HEK293 (cell line): ENCODE results near the gene B9D1.

Experiments
- CTCF ChIA-PET: fragments of 350-600 bp; formaldehyde crosslinking; extraction: SDS; loops from one replicate; lab custom pipeline; 2021; ENCODE audit warnings: antibody characterized with exemption; lab: Yijun Ruan, JAX
- POLR2A ChIA-PET: fragments of 300-600 bp; formaldehyde crosslinking; extraction: SDS; loops from one replicate; lab custom pipeline; 2020; ENCODE audit warnings: antibody characterized with exemption, inconsistent platforms; lab: Yijun Ruan, JAX
- H3K27ac ChIP-seq: fragments of 200-500 bp; sonication (Bioruptor generic); 2 replicates; pipeline ENCODE4 v1.5.1; 2014; ENCODE audit warnings: low read depth, low read length, control low read depth, inconsistent platforms; ENCODE audit errors: extremely low read depth
- H3K36me3 ChIP-seq, 2 experiments: fragments of 200-500 bp in 1 of 2; sonication (Bioruptor generic) in 1 of 2; 1 replicate in 1 of 2; 2 replicates in 1 of 2; pipeline ENCODE4 v1.5.1; 2014 to 2017; ENCODE audit warnings: inconsistent platforms in 2 of 2, low read length in 2 of 2; ENCODE audit not compliant: control insufficient read depth in 2 of 2, insufficient read depth in 1 of 2
- H3K4me1 ChIP-seq: fragments of 200-500 bp; sonication (Bioruptor generic); 2 replicates; pipeline ENCODE4 v1.5.1; 2014; ENCODE audit warnings: mild to moderate bottlenecking, low read length, inconsistent platforms; ENCODE audit not compliant: control insufficient read depth, insufficient read depth
- H3K4me3 ChIP-seq: 2 replicates; pipeline ENCODE4 v1.5.1; 2011; ENCODE audit warnings: low read depth, mild to moderate bottlenecking, control low read depth, low read length, moderate library complexity
- H3K9me3 ChIP-seq: fragments of 200-500 bp; sonication (Bioruptor generic); 2 replicates; pipeline ENCODE4 v1.5.1; 2014; ENCODE audit warnings: low read depth, low read length, inconsistent platforms; ENCODE audit not compliant: control insufficient read depth, insufficient read depth
- BCL11A ChIP-seq: fragments of 450-650 bp; formaldehyde crosslinking; IDR thresholded peaks from 2 replicates; pipeline ENCODE4 v1.5.1; 2016; ENCODE audit warnings: low read depth, missing biosample characterization, missing genetic modification characterization
- GLIS2 ChIP-seq: fragments of 450-650 bp; formaldehyde crosslinking; IDR thresholded peaks from 2 replicates; pipeline ENCODE4 v1.5.1; 2016; ENCODE audit warnings: missing biosample characterization, missing genetic modification characterization
- PRDM1 ChIP-seq: fragments of 450-650 bp; formaldehyde crosslinking; IDR thresholded peaks from 2 replicates; pipeline ENCODE4; 2016; ENCODE audit warnings: missing biosample characterization, missing genetic modification characterization
- YY1 ChIP-seq: fragments of 450-650 bp; formaldehyde crosslinking; IDR thresholded peaks from 2 replicates; pipeline ENCODE4 v1.5.1; 2018; ENCODE audit warnings: missing biosample characterization, missing genetic modification characterization
- ZFP41 ChIP-seq: fragments of 450-650 bp; formaldehyde crosslinking; IDR thresholded peaks from 2 replicates; pipeline ENCODE4 v1.5.1; 2016; ENCODE audit warnings: missing biosample characterization, missing genetic modification characterization, borderline replicate concordance
- ZNF114 ChIP-seq: fragments of 450-650 bp; formaldehyde crosslinking; IDR thresholded peaks from 2 replicates; pipeline ENCODE4 v1.5.0; 2017; ENCODE audit warnings: missing biosample characterization, missing genetic modification characterization
- ZNF146 ChIP-seq: fragments of 450-650 bp; formaldehyde crosslinking; IDR thresholded peaks from 2 replicates; pipeline ENCODE4 v1.5.1; 2016; ENCODE audit warnings: missing biosample characterization, missing genetic modification characterization
- ZNF169 ChIP-seq: fragments of 450-650 bp; formaldehyde crosslinking; IDR thresholded peaks from 2 replicates; pipeline ENCODE4 v1.5.1; 2016; ENCODE audit warnings: missing biosample characterization, missing genetic modification characterization
- ZNF311 ChIP-seq: fragments of 450-650 bp; formaldehyde crosslinking; IDR thresholded peaks from 2 replicates; pipeline ENCODE4 v1.5.1; 2017; ENCODE audit warnings: missing biosample characterization, missing genetic modification characterization, borderline replicate concordance
- ZNF510 ChIP-seq: fragments of 450-650 bp; formaldehyde crosslinking; IDR thresholded peaks from 2 replicates; pipeline ENCODE4 v1.5.1; 2018; ENCODE audit warnings: mild to moderate bottlenecking, missing genetic modification characterization, missing biosample characterization; ENCODE audit not compliant: insufficient replicate concordance
- ZNF514 ChIP-seq: fragments of 450-650 bp; formaldehyde crosslinking; IDR thresholded peaks from 2 replicates; pipeline ENCODE4 v1.5.1; 2016; ENCODE audit warnings: missing biosample characterization, missing genetic modification characterization
- ZNF558 ChIP-seq: fragments of 450-650 bp; formaldehyde crosslinking; IDR thresholded peaks from 2 replicates; pipeline ENCODE4 v1.5.1; 2016; ENCODE audit warnings: missing biosample characterization, missing genetic modification characterization
- ZNF561 ChIP-seq: fragments of 450-650 bp; IDR thresholded peaks from 2 replicates; pipeline ENCODE4 v1.5.1; 2018; ENCODE audit warnings: missing biosample characterization, missing genetic modification characterization, borderline replicate concordance
- ZNF660 ChIP-seq: fragments of 450-650 bp; IDR thresholded peaks from 2 replicates; pipeline ENCODE4 v1.5.1; 2018; ENCODE audit warnings: missing biosample characterization, mild to moderate bottlenecking, missing genetic modification characterization
- ZNF704 ChIP-seq: fragments of 450-650 bp; formaldehyde crosslinking; IDR thresholded peaks from 2 replicates; pipeline ENCODE4 v1.5.1; 2016; ENCODE audit warnings: missing biosample characterization, missing genetic modification characterization
- TF ChIP-seq, protein P1 (sequence below): fragments of 450-650 bp; formaldehyde crosslinking; IDR thresholded peaks from 2 replicates; pipeline ENCODE4 v1.5.1; 2016; ENCODE audit warnings: missing biosample characterization, missing genetic modification characterization
- TF ChIP-seq, protein P2 (sequence below): fragments of 450-650 bp; formaldehyde crosslinking; IDR thresholded peaks from 2 replicates; pipeline ENCODE4 v1.5.1; 2016; ENCODE audit warnings: missing biosample characterization, missing genetic modification characterization
- TF ChIP-seq, protein P3 (sequence below): fragments of 450-650 bp; formaldehyde crosslinking; IDR thresholded peaks from 2 replicates; pipeline ENCODE4 v1.5.1; 2016; ENCODE audit warnings: missing biosample characterization, missing genetic modification characterization
- TF ChIP-seq, protein P4 (sequence below): fragments of 450-650 bp; formaldehyde crosslinking; IDR thresholded peaks from 2 replicates; pipeline ENCODE4 v1.5.1; 2016; ENCODE audit warnings: missing biosample characterization, missing genetic modification characterization

Gene B9D1

GRCh38 chr17:19303367-19303776 lies 59.2 kb downstream of the B9D1 start:
- ChIA-PET POLR2A (no interaction called here), CTCF (interaction anchor here (2.2 kb wide), 1 partner anchor 14 kb away, joined by 8 read pairs; no protein-coding TSS in a partner anchor)

DNA sequence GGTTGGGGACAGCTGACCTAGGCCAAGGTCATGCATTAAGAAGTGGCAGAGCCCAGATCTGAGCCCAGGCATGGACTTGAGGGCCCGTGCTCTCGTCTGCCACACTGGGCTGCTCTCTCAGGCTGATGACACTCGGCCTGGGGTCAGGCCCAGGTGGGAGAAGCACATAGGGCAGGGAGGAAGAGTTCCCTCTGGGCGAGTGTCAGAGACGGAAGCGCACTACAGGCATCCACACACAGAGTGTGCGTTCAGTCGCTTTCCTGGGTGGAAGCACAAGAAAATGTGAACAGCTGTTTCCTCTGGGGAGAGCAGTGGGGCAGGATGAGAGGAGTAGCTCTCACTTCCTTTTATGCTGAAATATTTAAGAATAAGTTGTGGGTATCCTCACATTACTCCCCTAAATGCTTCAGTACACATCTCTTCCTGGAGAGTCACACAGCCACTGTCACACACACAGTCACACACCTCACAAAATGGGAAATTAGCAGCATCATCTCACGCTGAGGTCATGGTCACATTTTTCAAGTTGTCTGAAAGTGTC lies 59.7 kb downstream of the B9D1 start:
- Histone ChIP-seq H3K36me3 (peaks cover 0 to 8% of the 10 kb centered on the region in 2 experiments; a peak in 1 of 3 replicates), H3K4me3 (no peak overlapping the region), H3K4me1 (peaks cover 9% of the 10 kb centered on the region)
- TF ChIP-seq BCL11A (tag by site-specific recombination) (no peak), ZNF146 (no peak), YY1 (tag by site-specific recombination) (no peak)
- TF ChIP-seq, protein P1, sequence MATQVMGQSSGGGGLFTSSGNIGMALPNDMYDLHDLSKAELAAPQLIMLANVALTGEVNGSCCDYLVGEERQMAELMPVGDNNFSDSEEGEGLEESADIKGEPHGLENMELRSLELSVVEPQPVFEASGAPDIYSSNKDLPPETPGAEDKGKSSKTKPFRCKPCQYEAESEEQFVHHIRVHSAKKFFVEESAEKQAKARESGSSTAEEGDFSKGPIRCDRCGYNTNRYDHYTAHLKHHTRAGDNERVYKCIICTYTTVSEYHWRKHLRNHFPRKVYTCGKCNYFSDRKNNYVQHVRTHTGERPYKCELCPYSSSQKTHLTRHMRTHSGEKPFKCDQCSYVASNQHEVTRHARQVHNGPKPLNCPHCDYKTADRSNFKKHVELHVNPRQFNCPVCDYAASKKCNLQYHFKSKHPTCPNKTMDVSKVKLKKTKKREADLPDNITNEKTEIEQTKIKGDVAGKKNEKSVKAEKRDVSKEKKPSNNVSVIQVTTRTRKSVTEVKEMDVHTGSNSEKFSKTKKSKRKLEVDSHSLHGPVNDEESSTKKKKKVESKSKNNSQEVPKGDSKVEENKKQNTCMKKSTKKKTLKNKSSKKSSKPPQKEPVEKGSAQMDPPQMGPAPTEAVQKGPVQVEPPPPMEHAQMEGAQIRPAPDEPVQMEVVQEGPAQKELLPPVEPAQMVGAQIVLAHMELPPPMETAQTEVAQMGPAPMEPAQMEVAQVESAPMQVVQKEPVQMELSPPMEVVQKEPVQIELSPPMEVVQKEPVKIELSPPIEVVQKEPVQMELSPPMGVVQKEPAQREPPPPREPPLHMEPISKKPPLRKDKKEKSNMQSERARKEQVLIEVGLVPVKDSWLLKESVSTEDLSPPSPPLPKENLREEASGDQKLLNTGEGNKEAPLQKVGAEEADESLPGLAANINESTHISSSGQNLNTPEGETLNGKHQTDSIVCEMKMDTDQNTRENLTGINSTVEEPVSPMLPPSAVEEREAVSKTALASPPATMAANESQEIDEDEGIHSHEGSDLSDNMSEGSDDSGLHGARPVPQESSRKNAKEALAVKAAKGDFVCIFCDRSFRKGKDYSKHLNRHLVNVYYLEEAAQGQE (tag by site-specific recombination) = no peak
- TF ChIP-seq, all 188 proteins: peak for 0
- ChIA-PET POLR2A (no interaction called here), CTCF (interaction anchor here (0.5 to 2.2 kb wide), 3 partner anchors 14 to 460 kb away, joined by 3 to 8 read pairs (median 6); no protein-coding TSS in a partner anchor)
- Histone ChIP-seq H3K9me3 (no peaks in the 10 kb centered on the region), H3K27ac (no peak overlapping the region)

More at GRCh38 chr17:19303367-19303776, 59.2 kb downstream of the B9D1 start:
- Histone ChIP-seq H3K4me1 (peaks cover 6% of the 10 kb centered on the region), H3K27ac (no peak overlapping the region), H3K4me3 (no peak overlapping the region), H3K36me3 (peaks cover 0 to 8% of the 10 kb centered on the region in 2 experiments; a peak in 1 of 3 replicates), H3K9me3 (no peaks in the 10 kb centered on the region)
- TF ChIP-seq, protein P2, sequence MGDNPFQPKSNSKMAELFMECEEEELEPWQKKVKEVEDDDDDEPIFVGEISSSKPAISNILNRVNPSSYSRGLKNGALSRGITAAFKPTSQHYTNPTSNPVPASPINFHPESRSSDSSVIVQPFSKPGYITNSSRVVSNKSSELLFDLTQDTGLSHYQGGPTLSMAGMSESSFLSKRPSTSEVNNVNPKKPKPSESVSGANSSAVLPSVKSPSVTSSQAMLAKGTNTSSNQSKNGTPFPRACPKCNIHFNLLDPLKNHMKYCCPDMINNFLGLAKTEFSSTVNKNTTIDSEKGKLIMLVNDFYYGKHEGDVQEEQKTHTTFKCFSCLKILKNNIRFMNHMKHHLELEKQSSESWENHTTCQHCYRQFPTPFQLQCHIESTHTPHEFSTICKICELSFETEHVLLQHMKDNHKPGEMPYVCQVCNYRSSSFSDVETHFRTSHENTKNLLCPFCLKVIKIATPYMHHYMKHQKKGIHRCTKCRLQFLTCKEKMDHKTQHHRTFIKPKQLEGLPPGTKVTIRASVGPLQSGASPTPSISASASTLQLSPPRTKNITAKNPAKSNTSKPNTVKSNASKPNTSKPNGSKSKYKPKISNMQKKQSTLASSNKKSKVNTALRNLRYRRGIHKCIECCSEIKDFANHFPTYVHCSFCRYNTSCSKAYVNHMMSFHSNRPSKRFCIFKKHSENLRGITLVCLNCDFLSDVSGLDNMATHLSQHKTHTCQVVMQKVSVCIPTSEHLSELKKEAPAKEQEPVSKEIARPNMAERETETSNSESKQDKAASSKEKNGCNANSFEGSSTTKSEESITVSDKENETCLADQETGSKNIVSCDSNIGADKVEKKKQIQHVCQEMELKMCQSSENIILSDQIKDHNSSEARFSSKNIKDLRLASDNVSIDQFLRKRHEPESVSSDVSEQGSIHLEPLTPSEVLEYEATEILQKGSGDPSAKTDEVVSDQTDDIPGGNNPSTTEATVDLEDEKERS (tag by site-specific recombination) = no peak
- TF ChIP-seq ZNF514 (tag by site-specific recombination) (no peak), ZFP41 (tag by site-specific recombination) (no peak), ZNF561 (no peak), ZNF169 (tag by site-specific recombination) (no peak), ZNF558 (tag by site-specific recombination) (no peak)

GRCh38 chr17:19301973-19302372 lies 60.5 kb downstream of the B9D1 start:
- CTCF ChIA-PET = interaction anchor here (1.1 to 1.2 kb wide), 2 partner anchors 19 to 461 kb away, joined by 3 to 5 read pairs; no protein-coding TSS in a partner anchor
- Histone ChIP-seq H3K4me1 (peaks cover 11% of the 10 kb centered on the region), H3K27ac (no peak overlapping the region), H3K36me3 (peaks cover 0 to 8% of the 10 kb centered on the region in 2 experiments; a peak in 1 of 3 replicates), H3K9me3 (no peaks in the 10 kb centered on the region), H3K4me3 (no peak overlapping the region)
- POLR2A ChIA-PET = no interaction called here
- TF ChIP-seq ZNF114 (tag by site-specific recombination) (no peak), ZNF660 (no peak), ZNF510 (tag by site-specific recombination) (no peak), ZNF704 (tag by site-specific recombination) (no peak), PRDM1 (no peak), ZNF311 (tag by site-specific recombination) (no peak), GLIS2 (tag by site-specific recombination) (no peak)
- TF ChIP-seq, protein P3, sequence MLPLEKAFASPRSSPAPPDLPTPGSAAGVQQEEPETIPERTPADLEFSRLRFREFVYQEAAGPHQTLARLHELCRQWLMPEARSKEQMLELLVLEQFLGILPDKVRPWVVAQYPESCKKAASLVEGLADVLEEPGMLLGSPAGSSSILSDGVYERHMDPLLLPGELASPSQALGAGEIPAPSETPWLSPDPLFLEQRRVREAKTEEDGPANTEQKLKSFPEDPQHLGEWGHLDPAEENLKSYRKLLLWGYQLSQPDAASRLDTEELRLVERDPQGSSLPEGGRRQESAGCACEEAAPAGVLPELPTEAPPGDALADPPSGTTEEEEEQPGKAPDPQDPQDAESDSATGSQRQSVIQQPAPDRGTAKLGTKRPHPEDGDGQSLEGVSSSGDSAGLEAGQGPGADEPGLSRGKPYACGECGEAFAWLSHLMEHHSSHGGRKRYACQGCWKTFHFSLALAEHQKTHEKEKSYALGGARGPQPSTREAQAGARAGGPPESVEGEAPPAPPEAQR (tag by site-specific recombination) = no peak
- TF ChIP-seq, protein P4, sequence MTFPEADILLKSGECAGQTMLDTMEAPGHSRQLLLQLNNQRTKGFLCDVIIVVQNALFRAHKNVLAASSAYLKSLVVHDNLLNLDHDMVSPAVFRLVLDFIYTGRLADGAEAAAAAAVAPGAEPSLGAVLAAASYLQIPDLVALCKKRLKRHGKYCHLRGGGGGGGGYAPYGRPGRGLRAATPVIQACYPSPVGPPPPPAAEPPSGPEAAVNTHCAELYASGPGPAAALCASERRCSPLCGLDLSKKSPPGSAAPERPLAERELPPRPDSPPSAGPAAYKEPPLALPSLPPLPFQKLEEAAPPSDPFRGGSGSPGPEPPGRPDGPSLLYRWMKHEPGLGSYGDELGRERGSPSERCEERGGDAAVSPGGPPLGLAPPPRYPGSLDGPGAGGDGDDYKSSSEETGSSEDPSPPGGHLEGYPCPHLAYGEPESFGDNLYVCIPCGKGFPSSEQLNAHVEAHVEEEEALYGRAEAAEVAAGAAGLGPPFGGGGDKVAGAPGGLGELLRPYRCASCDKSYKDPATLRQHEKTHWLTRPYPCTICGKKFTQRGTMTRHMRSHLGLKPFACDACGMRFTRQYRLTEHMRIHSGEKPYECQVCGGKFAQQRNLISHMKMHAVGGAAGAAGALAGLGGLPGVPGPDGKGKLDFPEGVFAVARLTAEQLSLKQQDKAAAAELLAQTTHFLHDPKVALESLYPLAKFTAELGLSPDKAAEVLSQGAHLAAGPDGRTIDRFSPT (tag by site-specific recombination) = no peak
